ENCODE data around the gene GAS7.

The GAS7 gene

GRCh38 chr17:10092595-10092994 lies 105.8 kb downstream of the GAS7 start:
- ATAC-seq, result no peak
- no peak for TF ChIP-seq POU6F1 (CRISPR knock-in tag; IDR thresholded peaks at IDR 0.05; ENCODE audit: borderline replicate concordance, low read depth)
- TF ChIP-seq SNAI2 (CRISPR knock-in tag; IDR thresholded peaks at IDR 0.05), result no peak
- TF ChIP-seq TCF4 (CRISPR knock-in tag; IDR thresholded peaks at IDR 0.05; ENCODE audit: borderline replicate concordance), result no peak
- no peak for TF ChIP-seq CSDC2 (CRISPR knock-in tag; IDR thresholded peaks at IDR 0.05)
- no peak for TF ChIP-seq ZFP3 (CRISPR knock-in tag; IDR thresholded peaks at IDR 0.05)
- no peak for TF ChIP-seq PATZ1 (CRISPR knock-in tag; IDR thresholded peaks at IDR 0.05; ENCODE audit: borderline replicate concordance)
- no peak for TF ChIP-seq BACH2 (CRISPR knock-in tag; IDR thresholded peaks at IDR 0.05; ENCODE audit: borderline replicate concordance)
- TF ChIP-seq RARB (CRISPR knock-in tag; IDR thresholded peaks at IDR 0.05), result no peak
- TF ChIP-seq ZC3H10 (CRISPR knock-in tag; IDR thresholded peaks at IDR 0.05), result no peak
- TF ChIP-seq TSHZ2 (CRISPR knock-in tag; IDR thresholded peaks at IDR 0.05), result no peak
- no peak for TF ChIP-seq ZFP30 (CRISPR knock-in tag; IDR thresholded peaks at IDR 0.05)
- TF ChIP-seq GLIS3 (CRISPR knock-in tag; IDR thresholded peaks at IDR 0.05), result no peak
- TF ChIP-seq ZNF565 (CRISPR knock-in tag; conservative IDR thresholded peaks at IDR 0.05; ENCODE audit: low read depth), result no peak
- no peak for TF ChIP-seq PPARA (CRISPR knock-in tag; IDR thresholded peaks at IDR 0.05; ENCODE audit: borderline replicate concordance)

GRCh38 chr17:10091046-10091445 lies 107.4 kb downstream of the GAS7 start:
- no peak for TF ChIP-seq ARNTL (CRISPR knock-in tag; IDR thresholded peaks at IDR 0.05; ENCODE audit: borderline replicate concordance, low read depth)
- TF ChIP-seq ISL1 (CRISPR knock-in tag; IDR thresholded peaks at IDR 0.05), result no peak
- TF ChIP-seq ESRRG (CRISPR knock-in tag; IDR thresholded peaks at IDR 0.05), result no peak
- TF ChIP-seq RARB (CRISPR knock-in tag; IDR thresholded peaks at IDR 0.05), result no peak
- TF ChIP-seq ZFP30 (CRISPR knock-in tag; IDR thresholded peaks at IDR 0.05), result no peak
- no peak for TF ChIP-seq PATZ1 (CRISPR knock-in tag; IDR thresholded peaks at IDR 0.05; ENCODE audit: borderline replicate concordance)
- no peak for TF ChIP-seq ZFP3 (CRISPR knock-in tag; IDR thresholded peaks at IDR 0.05)
- TF ChIP-seq OSR1 (CRISPR knock-in tag; IDR thresholded peaks at IDR 0.05), result no peak
- no peak for TF ChIP-seq PPARA (CRISPR knock-in tag; IDR thresholded peaks at IDR 0.05; ENCODE audit: borderline replicate concordance)
- no peak for TF ChIP-seq ZNF565 (CRISPR knock-in tag; conservative IDR thresholded peaks at IDR 0.05; ENCODE audit: low read depth)
- TF ChIP-seq ZNF8 (CRISPR knock-in tag; IDR thresholded peaks at IDR 0.05), result no peak
- TF ChIP-seq ZC3H10 (CRISPR knock-in tag; IDR thresholded peaks at IDR 0.05), result no peak
- TF ChIP-seq ZNF70 (CRISPR knock-in tag; IDR thresholded peaks at IDR 0.05), result no peak
- TF ChIP-seq TOX (CRISPR knock-in tag; IDR thresholded peaks at IDR 0.05; ENCODE audit: borderline replicate concordance), result no peak
- TF ChIP-seq TCF4 (CRISPR knock-in tag; IDR thresholded peaks at IDR 0.05; ENCODE audit: borderline replicate concordance), result no peak
- TF ChIP-seq CSRNP3 (CRISPR knock-in tag; IDR thresholded peaks at IDR 0.05), result no peak
- TF ChIP-seq TSHZ2 (CRISPR knock-in tag; IDR thresholded peaks at IDR 0.05), result no peak
- no peak for TF ChIP-seq CREB5 (CRISPR knock-in tag; IDR thresholded peaks at IDR 0.05; ENCODE audit: low read depth)
- no peak for TF ChIP-seq BACH2 (CRISPR knock-in tag; IDR thresholded peaks at IDR 0.05; ENCODE audit: borderline replicate concordance)
- ATAC-seq, result no peak
